LHCN-M2 (cell line): ENCODE data around the gene HNRNPU. TPM values are rescaled to one million over a fixed set of nuclear protein-coding genes. Genes with fewer than 3 reads are reported as not detected.
"Not testable (repeated sequence)": the region's sequence is repeated elsewhere in the genome, so short reads cannot be mapped to it uniquely, and the experiment has no call there.

Experiments used
- DNase-seq: peaks from one replicate; pipeline ENCODE4 v3.0.0-alpha.2; 2012; ENCODE audit warnings: low read depth
- total RNA-seq: library from RNA; depleted of rRNA; stranded (reverse); fragments of >200 nt; gene quantifications from 2 replicates; pipeline ENCODE4 v1.2.3, GENCODE V29; 2014

The HNRNPU gene
- total RNA-seq, 1 experiment from 2014 or later: 407 TPM

DNA sequence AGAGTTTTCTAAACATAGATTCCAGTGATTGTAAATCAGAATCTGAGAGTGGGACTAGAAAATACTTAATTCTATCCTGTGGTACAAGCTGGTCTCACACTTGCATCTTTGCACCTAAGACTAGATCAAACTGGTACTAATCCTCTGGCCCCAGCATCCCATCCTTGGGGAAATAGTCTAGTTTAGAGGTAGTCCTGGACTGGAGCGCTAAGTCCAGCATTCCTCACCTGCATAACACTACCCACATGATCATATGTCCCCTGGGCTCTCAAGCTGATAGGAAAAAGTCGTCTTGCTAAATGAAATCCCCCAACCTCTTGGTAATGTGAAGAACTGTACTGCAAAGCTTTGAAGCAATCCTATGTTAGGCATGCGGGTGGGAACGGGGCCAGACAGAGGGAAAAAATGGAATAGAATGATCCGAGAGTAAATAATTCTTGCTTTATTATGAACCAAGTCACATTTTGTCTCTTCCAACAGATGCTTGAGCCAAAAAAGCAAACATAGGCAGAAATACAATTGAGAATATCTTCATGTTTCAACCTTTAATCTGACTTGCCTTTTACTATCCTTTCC lies 24.0 kb downstream of the HNRNPU start:
- DNase-seq: no peak

DNA sequence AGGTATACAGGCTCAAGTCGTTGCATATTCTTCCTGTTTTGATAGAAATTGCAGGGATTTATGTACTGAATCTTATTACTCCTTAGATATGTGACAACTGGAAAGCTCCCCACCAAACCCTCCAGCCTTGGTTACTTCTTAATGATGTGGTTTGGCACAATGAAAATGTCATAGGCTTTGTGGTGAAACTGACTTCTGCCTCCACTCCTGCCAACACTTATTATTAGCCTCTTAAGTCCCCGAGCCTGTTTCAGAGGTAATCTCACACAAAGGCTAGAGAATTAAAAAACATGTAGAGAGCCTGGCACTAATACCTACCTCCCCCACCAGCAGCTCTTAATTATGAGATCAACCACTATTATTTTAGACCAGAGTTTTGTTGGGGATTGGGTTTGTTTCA lies 24.7 kb downstream of the HNRNPU start:
- DNase-seq: peak; percentile 54

- no peak for DNase-seq
These were observed 26.6 kb downstream of the HNRNPU start for GRCh38 chr1:244837597-244838258.

DNA sequence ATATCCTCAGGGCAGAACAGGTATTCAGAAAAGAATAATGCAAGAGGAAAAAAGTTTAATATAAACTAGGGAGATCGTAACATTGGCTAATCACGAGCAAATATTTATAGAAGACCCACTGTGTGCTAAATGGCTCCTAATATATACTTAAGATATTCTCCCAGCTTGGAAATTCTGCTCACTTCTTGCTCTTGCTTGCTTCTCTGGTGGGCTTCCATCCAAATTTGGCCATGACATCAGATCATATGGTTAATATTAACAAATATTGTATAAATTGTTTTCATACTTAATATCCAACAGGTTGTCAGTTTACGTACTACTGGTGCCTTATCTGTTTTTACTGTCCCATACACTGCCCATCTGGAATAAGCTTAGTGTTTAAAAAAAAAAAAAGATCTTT lies 27.8 kb downstream of the HNRNPU start:
- DNase-seq: no peak

DNA sequence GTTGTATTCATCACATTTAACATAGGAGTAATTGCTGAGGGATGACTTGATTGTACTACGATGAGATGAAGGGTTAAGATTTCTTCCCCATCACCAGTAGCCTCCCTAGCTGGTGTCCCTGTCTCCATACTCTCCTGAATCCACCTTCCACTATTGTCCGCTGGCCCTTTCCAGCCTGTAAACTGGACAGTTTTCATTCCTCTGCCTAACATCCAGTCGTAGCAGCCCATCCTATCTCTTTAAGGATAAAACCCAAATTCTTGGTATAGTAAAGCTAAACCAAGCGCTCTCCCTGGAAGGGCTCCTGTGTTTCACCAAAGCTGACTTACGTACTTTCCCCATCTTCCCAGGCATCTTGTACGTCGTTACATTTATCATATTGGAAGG lies 28.2 kb downstream of the HNRNPU start:
- peak; percentile 28 for DNase-seq

GRCh38 chr1:244835276-244836134 lies 28.8 kb downstream of the HNRNPU start, which contains the start of gene COX20:
Gene COX20 (plus strand): TSS chr1:244835658. CDS start chr1:244835715, 57 bp downstream.
- DNase-seq: peak; percentile 89

GRCh38 chr1:244834543-244835275 lies 29.6 kb downstream of the HNRNPU start:
- DNase-seq: peak; percentile 94

- peak; percentile 79 for DNase-seq
These were observed 30.4 kb downstream of the HNRNPU start for GRCh38 chr1:244833734-244834542.

GRCh38 chr1:244833260-244833659 lies 31.1 kb downstream of the HNRNPU start:
- DNase-seq: not testable (repeated sequence)

- DNase-seq: peak; percentile 29
These were observed 33.7 kb downstream of the HNRNPU start for GRCh38 chr1:244830639-244831038.

- no peak for DNase-seq
These were observed 37.6 kb downstream of the HNRNPU start for GRCh38 chr1:244826712-244827111.

DNA sequence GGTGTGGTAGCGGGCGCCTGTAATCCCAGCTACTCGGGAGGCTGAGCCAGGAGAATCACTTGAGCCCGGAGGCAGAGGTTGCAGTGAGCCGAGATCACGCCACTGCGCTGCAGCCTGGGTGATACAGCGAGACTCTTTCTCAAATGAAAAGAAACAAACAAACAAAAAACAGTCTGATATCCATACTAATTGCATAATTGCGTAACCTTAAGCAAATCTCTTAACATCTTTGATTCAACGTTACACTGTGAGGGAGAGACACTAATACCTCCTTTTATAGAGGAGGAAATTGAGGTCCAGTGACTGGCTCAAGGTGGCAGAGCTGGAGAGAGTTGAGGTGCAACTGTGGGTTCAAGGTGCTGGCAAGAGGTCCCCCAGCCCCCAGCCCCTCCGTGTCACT lies 41.5 kb downstream of the HNRNPU start:
- DNase-seq: no peak

GRCh38 chr1:244821134-244821533 lies 43.2 kb downstream of the HNRNPU start:
- DNase-seq: no peak

- no peak for DNase-seq
These were observed 44.2 kb downstream of the HNRNPU start for GRCh38 chr1:244820131-244820530.

DNA sequence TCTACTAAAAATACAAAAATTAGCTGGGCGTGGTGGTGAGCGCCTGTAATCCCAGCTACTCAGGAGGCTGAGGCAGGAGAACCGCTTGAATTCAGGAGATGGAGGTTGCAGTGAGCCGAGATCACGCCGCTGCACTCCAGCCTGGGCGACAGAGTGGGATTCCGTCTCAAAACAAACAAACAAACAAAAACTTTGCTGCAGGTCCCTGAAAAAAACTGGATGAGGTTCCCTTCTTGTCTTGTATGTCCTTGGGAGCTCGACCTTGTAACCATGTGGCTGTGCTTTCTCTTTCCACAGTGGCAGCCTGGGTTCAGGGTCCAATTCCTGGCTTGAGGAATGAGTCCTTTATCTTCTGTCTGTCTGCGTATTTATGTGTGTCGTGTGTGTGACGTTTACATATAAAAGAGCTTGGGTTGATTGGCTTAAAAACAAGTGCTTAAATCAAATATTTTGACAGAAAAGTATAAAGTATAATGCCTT lies 46.9 kb downstream of the HNRNPU start:
- no peak for DNase-seq

DNA sequence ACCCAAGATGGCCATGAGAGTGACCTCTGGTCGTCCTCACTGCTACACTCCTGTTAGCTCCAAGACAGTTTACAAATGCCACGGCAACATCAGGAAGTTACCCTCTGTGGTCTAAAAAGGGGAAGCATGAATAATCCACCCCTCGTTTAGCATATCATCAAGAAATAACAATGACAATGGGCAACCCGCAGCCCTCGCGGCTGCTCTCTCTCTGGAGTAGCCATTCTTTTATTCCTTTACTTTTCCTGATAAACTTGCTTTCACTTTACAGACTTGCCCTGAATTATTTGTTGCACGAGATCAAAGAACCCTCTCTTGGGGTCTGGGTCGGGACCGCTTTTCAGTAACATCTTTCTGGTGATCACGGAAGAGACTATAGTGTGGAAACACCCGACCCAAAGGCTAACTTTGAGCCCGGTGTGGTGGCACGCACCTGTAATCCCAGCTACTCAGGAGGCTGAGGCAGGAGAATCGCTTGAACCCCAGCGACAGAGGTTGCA lies 48.7 kb downstream of the HNRNPU start:
- DNase-seq: no peak

- DNase-seq: no peak
These were observed 51.0 kb downstream of the HNRNPU start for GRCh38 chr1:244813327-244813726.

GRCh38 chr1:244810221-244810620 lies 54.1 kb downstream of the HNRNPU start:
- no peak for DNase-seq

GRCh38 chr1:244807138-244807537 lies 57.2 kb downstream of the HNRNPU start:
- no peak for DNase-seq

DNA sequence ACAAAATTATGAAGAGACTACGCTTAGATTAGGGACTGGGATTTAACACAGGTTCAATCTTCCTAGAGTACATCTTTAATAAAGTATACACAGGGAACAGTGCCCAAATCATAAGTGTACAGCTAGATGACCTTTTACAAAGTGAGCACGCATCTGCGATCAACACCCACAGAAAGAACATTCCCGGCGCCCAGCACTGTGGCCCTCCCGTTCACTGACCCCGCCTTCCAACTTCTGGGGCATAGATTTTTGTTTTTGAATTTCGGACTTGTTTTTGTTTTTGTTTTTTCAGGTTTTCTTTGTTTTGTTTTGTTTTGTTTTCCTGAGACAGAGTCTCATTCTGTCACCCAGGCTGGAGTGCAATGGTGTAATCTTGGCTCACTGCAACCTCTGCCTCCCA lies 59.5 kb downstream of the HNRNPU start:
- no peak for DNase-seq
